Measurements from ENCODE around the gene CTNNA3.

CTNNA3 gene

DNA sequence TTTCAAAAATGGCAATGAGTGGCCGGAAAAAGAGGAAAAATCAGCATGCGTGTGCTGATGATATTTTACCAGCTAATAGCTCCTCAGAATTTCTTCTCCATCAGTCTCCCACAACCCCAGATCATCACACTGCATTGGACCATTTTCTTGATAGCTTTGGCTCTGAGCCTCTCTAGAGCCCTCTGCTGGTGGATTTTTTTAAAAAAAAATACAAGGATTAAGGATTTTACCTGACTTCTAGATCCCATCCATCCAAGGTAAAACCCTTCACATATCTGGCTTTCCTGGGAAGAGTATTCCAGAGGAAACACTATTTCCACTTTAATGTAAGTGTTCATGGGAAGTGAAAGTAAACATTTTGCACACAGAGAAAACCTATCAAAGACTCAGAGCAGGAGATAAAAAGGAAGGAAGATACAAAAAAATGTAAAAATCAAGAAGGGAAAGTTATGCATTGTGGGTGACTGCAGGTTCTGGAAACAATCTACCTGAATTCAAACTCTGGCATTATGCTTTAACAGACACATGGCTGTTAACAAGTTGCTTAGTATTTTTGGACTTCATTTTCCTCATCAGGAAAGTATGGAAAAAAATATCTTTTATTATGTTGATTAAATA, 389.3 kb downstream of the CTNNA3 start:
- peak in 1 of 2 experiments; percentile 23 for DNase-seq

GRCh38 chr10:67302701-67303100, 393.3 kb downstream of the CTNNA3 start:
- no peak for DNase-seq

DNA sequence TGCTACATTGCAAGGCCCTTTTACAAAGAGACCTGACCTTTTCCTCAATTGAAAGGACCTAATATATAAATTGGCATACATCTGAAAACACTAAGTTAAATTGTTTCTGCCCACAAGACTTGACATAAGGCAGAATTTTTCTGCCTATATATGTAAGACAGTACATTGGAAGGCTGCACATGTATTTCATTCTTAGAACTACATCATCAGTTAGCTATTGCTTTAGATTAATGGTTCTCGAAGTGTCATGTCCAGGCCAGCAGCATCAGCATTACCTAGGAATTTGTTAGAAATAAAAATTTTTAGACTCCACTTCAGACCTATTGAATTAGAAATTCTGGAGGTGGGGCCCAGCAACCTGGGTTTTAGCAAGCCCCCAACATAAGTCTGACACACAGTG, 396.2 kb downstream of the CTNNA3 start:
- no peak for DNase-seq

DNA sequence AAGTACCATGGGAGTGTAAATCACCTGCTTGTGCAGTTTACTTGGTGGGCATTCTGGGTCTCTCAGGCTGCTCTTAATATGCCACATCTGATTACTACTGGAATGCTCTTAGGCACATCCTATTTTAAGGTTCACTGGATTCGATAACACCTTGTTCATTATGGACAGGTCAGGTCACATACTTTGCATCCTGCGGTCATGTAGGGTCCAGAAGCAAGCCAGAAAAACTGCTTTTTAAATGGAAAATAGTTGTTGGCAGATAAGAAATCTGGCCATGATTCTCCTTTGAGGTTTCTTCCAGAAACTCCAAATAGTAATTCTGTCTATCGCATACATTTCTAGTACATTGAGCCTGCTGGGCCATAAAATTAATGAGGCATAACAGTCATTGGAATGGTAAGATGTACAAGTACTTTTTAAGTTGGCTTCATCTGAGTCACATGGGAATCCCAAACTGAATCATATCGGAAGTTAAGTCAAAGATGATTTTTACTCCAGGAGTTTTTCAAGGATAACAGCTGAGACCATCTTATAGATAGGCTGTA, 398.3 kb downstream of the CTNNA3 start:
- no peak for DNase-seq

- no peak for DNase-seq
Observed at GRCh38 chr10:67296926-67297325, 399.1 kb downstream of the CTNNA3 start.

DNA sequence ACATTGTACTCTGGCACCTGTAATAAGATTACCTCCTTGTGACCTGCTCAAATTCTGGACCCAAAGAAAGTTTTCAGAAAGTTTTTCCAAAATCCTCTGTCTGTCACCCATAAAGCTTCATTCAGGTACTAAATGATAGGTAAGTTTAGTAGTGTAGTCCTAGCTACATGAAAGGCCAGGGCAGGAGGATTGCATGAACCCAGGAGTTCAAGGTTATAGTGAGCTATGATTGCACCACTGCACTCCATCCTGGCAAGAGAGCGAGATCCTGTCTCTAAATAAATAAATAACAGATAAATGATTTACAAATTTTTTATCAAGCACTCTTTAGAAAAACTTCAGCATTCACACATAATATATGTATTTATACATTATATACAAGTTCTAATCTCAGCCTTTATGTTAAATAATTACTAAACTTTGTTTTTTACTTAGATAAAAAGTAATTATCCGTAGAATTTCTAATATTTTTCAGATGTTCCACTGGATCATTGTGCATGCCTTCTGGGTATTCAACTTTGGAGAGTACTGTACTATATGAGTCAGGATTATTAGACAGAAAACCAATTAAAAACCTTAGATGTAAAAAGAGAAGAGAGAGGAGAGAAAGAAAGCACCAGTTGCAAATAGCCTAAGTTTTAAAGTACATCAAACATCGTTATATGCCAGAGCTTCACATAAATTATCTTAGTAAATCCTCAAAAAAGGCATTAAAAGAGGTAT, 407.1 kb downstream of the CTNNA3 start:
- DNase-seq: no peak

DNA sequence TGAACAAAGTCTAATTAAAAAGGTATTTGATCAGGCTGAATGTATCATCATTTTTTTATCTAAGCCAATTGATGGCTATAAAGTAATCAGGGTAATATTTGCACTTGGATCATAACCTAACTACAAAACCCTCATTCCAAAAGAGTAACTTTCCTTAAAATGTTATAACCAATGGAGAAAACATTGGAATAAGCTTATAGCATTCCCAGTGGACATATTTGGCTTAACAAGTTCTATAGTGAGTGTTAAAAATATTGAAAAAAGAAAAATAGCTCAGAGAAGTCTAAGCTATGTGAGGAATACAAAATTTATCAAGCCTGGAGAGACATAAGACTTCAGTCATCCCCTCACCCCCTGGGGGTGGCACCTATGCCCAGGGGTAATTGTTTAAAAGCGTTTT, 411.4 kb downstream of the CTNNA3 start:
- DNase-seq: no peak

GRCh38 chr10:67282871-67283270, 413.1 kb downstream of the CTNNA3 start:
- no peak for DNase-seq

DNA sequence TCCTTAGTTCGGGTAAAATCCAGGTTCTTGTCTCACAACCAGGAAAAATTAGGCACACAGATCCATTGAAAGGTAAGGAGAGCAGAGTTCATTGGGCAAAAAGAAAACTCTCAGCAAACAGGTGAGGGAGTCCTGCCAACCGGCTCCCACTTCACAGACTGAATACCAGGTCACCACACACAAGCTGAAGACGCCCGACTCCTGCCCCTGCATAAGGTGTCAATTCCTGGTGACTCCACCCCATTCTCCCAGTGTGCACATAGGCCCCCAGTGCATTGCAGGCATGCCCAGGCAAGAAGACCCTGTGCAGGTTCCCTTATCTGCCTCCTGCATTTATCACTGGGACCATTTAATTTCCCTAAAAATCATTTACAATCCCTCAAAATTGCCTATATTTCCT, 415.6 kb downstream of the CTNNA3 start:
- DNase-seq: no peak

DNA sequence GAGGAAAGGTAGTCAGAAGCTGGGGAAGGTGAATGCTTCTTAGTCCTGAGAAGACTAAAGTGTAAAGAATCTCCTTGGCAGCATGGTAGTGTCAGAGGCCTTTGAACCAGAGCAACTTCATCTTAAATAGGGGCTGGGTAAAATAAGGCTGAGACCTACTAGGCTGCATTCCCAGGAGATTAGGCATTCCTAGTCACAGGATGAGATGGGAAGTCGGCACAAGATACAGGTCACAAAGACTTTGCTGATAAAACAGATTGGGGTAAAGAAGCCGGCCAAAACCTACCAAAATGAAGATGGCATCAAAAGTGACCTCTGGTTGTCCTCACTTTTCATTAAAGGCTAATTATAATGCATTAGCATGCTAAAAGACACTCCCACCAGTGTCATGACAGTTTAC, 418.6 kb downstream of the CTNNA3 start:
- no peak for DNase-seq

GRCh38 chr10:67269828-67270227, 426.2 kb downstream of the CTNNA3 start:
- peak in 1 of 2 experiments; percentile 45 for DNase-seq

GRCh38 chr10:67268146-67268545, 427.8 kb downstream of the CTNNA3 start:
- no peak for DNase-seq

DNA sequence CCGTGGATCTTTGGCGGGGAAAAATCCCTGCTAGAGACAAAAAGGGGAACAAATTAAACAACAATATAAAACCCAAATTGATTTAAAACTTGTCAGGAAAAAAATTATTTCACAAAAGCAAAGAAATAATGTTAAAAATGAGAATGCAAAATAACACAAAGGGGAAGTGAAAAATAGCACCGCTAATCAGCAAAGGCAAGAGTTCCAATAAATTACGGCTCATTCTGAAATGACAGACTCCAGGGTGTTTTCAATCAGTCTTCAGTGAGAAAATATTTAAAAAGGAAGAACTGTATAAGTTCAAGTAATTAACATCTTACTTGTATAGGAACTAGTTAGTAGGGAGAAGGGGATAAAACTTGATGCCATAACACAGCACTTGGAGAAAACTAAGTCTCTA, 433.3 kb downstream of the CTNNA3 start:
- no peak for DNase-seq

DNA sequence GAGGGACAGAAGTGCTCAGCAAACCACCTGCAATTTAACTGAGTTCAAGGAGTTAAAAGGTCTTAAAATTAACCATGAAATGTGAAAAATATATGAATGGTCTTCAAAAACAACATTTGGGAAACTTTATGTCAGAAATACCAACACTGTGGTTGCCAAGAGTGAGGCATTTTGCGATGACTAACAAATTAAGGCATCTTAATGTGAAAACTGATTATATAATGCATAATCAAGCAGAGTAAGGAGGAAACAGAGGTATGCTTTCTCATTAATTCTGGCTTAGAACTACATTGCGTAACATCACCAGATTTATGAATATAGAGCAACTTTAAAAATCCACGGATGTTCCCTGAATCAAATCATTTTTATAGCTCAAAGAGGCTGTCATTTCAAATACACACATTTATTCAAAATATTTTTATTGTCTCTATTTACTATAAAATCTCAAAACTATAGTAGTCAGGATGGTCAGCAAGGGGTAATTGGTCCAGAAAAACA, 434.6 kb downstream of the CTNNA3 start:
- DNase-seq: no peak

DNA sequence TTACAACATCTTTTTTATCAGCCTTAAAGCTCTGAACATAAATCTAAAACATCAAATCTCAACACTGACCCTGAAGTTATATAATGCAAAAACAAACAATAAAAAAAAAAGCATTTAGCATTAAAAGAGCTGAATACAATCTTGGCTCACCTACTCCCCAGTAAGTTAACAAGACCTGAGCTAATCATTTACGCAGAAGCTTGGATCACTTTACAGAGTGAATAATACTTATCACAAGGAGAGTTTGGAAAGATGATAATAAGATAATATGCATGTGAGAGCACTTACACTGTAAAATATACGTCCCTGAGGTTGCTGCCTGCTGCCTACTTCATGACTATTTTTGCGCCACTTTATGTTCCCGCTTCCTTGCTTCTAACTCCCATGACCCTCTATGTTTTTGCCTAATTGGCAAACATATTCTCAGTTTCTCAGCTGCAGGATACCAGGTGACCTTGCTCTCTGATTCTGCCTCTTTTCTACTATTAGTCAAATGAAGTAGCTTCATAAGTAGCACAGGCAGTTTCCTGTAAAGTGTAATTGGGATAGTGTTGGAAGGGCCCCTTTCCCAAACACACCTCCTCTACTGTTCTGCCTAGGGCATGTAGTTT, 436.6 kb downstream of the CTNNA3 start:
- no peak for DNase-seq

DNA sequence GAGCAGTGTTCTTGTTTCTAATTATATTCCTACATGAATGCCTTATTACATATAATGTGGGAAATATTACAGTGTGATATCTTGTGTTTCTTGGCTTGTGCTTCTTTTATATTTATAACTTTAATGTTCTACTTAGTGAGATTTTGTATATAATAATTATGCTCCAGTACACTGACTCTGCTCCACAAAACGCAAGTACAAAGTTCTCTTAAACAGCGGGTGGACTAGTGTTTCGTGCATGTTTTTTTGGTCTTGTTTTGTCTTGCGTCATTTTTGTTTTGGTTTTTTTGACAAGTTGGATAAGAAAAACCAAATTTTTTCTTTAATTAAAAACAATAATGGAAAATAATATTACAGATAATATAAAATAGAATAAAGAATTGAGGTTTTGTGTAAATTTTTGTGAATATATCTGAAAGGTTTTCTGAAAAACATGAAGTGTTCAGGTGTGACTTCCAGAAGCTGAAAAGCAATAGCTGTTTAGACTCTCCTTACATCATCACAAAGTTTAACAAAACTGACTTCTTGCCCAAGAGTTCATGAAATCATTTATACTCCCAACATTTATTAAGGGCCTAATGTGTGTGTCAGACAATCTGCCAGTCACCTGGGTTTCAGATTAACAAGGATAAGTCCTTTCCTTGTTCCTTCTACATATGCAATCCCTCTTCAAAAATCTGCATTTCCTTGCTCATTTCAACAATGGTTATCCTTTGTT, 438.4 kb downstream of the CTNNA3 start:
- DNase-seq: no peak

- no peak for DNase-seq
Observed at GRCh38 chr10:67257018-67257417, 439.0 kb downstream of the CTNNA3 start.

DNA sequence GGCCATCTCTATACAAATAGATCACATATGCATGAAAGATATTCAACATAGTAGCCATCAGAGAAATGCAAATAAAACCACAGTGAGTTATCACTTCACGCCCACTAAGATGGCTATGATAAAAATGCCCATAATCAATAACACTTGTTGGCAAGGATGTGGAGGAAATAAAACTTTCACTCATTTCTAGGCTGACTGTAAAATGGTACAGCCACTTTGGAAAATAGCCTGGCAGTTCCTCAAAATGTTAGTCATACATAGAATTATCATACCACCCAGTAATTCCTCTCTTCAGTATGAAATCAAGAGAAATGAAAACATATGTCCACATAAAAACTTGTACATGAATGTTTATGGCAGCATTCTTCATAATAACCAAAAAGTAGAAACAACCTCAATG, 445.3 kb downstream of the CTNNA3 start:
- no peak for DNase-seq

DNA sequence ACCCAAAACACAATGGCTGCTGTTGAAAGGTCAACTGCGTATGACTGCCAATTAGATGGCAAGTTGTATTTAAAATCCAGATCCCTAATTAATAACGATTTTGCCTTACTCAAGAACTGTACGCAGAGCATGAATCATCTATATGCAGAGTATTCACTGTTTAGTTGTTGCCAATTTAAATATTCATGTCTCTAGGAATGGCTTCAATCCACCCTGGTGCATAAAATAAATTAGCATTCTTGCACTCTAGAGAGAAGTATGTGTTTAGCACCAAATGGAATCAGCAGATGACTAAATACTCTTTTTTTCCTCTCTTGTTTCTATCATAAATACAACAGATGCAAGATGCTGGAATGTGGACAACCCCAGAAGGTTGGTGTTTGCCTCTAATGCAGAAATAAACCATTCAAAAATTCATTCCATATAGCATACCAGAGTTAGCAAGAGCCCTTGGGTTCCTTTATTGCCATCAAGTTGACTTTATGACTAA, 449.9 kb downstream of the CTNNA3 start:
- no peak for DNase-seq

DNA sequence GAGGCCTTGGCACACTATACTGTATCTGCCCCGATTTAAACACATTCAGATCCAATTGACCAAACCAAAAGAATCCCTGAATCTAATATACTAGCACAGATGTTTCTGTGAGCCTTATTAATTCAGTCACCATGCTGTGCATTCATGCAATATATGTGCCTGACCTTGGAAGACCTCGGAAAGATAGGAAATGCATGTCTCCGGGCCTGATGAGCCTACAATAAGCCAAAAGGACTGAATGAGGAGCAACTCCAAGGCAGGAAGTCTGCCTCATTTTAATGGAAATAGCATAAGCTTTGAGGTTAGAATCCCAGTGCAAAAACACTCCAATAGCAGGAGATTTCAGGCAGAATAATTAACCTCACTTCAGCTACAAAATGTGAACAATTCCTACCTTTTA, 453.5 kb downstream of the CTNNA3 start:
- DNase-seq: no peak

- DNase-seq: no peak
Observed at GRCh38 chr10:67241451-67241850, 454.5 kb downstream of the CTNNA3 start.

DNA sequence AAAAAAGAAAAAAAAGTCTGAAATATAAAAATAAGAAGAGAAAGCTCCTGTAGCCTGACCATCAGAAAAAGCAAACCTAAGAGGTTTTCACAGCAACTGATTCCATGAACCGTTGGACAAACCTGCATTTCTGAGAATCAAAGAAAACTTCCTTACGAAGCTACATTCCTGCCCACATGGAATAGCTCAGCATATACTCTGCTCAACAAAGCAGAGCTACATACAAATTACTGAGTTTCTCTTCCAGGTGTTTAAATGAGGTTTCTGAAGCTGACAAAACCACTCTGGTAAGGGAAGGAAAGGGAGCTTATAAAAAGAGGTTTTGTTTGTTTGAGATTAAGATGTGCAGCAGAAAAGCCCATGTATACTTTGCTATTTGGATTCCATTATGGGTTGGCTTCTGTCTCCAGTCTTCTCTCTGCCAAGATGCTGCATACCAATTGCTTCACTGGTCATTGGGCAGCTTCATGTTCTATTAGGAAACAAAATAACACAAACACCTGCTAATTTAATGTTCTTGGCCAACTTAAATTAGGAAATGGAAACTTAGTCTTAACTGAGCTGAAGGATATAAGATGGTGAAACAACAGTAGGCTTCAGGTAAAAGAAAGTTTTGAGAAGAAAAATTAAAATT, 456.0 kb downstream of the CTNNA3 start:
- no peak for DNase-seq
